Thyroid gland (tissue), 4 donors: ENCODE data around the gene CAPZB. TPM values are rescaled to one million over a fixed set of nuclear protein-coding genes. Genes with fewer than 3 reads are reported as not detected.

Source experiments
- DNase-seq, 2 donors: peaks; one replicate each; pipeline ENCODE4 v3.0.0-alpha.2; 2019
- H3K27ac ChIP-seq, 3 donors: fragments of 200-600 bp; sonication (generic); 1 replicate in 2 of 3; 2 replicates in 1 of 3; pipeline ENCODE4 v1.5.1; 2016 to 2019; ENCODE audit warnings: mild to moderate bottlenecking in 1 of 3, moderate library complexity in 1 of 3
- H3K27me3 ChIP-seq: fragments of 200-600 bp; sonication (generic); one replicate; pipeline ENCODE4 v1.5.1; 2019
- H3K36me3 ChIP-seq, 2 donors: fragments of 200-600 bp; sonication (generic); one replicate each; pipeline ENCODE4 v1.5.1; 2016 to 2019
- H3K4me1 ChIP-seq, 2 donors: fragments of 200-600 bp; sonication (generic); one replicate each; pipeline ENCODE4 v1.5.1; 2017 to 2019
- H3K4me3 ChIP-seq, 3 donors: fragments of 200-600 bp; sonication (generic); replicated peaks in 1 of 3; 1 replicate in 2 of 3; 2 replicates in 1 of 3; pipeline ENCODE4 v1.5.1; 2016; ENCODE audit warnings: mild to moderate bottlenecking in 1 of 3
- H3K9me3 ChIP-seq: fragments of 200-600 bp; sonication (generic); one replicate; pipeline ENCODE4 v1.5.1; 2017
- CTCF ChIP-seq, 6 experiments: fragments of 200-600 bp in 3 of 6; fragments of 450-650 bp in 3 of 6; sonication (generic) in 3 of 6; IDR thresholded peaks; one replicate each; pipeline ENCODE4 v1.5.1; 2016 to 2019; ENCODE audit warnings: antibody characterized with exemption in 6 of 6, mild to moderate bottlenecking in 2 of 6, inconsistent platforms in 1 of 6, moderate library complexity in 1 of 6
- POLR2A ChIP-seq, 2 donors: fragments of 450-650 bp; IDR thresholded peaks; one replicate each; pipeline ENCODE4 v1.6.1; 2017; ENCODE audit warnings: antibody characterized with exemption in 2 of 2, mild to moderate bottlenecking in 2 of 2, moderate library complexity in 1 of 2
- WGBS, 2 donors: methylation state at CpG; one replicate each; pipeline ENCODE4 v1.1.5; 2017; 5-methylcytosine and 5-hydroxymethylcytosine counted together
- intact Hi-C: fragments of 100-400 bp; cut with DNase I; formaldehyde crosslinking; loops from one replicate; pipeline ENCODE4 v1.15.1; 2023
- total RNA-seq, 4 donors: library from RNA; depleted of rRNA; stranded (reverse); fragments of >200 nt; gene quantifications; one replicate each; pipeline ENCODE4 v1.2.3, GENCODE V29; 2016

CAPZB gene
- total RNA-seq, 4 donors from 2014 or later: 75.4 to 116 (median 93.1) TPM

- WGBS, 2 donors: 1 to 5% methylated on average over 16 of the region's 29 CpGs
- Histone ChIP-seq H3K36me3 (no peaks in the 10 kb centered on the region), H3K27me3 (no peaks in the 10 kb centered on the region), H3K9me3 (no peaks in the 10 kb centered on the region), H3K4me1 (peaks cover 55 to 64% of the 10 kb centered on the region in 2 donors), H3K4me3 (peak overlapping the region; percentile 77 to 100 (median 98)), H3K27ac (peak overlapping the region; percentile 96 to 99 (median 98))
- TF ChIP-seq POLR2A (IDR thresholded peaks at IDR 0.05): no peak
- no peak for TF ChIP-seq CTCF (IDR thresholded peaks at IDR 0.05)
- intact Hi-C loops: loop anchor here (10.0 kb wide), 3 partner anchors 90 to 160 kb away; partner anchors contain the start of gene NBL1
- no peak for DNase-seq
Measured at GRCh38 chr1:19484798-19485361, 459 bp downstream of the CAPZB start.

GRCh38 chr1:19484338-19484797 lies 971 bp downstream of the CAPZB start:
- peaks cover 59 to 69% of the 10 kb centered on the region in 2 donors for H3K4me1 ChIP-seq
- peak overlapping the region; percentile 77 to 100 (median 98) for H3K4me3 ChIP-seq
- 7 to 11% methylated on average over 9 to 13 of the region's 32 CpGs for WGBS, 2 donors
- peak overlapping the region; percentile 96 to 99 (median 98) for H3K27ac ChIP-seq
- H3K9me3 ChIP-seq: no peaks in the 10 kb centered on the region
- TF ChIP-seq CTCF (IDR thresholded peaks at IDR 0.05) (no peak), POLR2A (IDR thresholded peaks at IDR 0.05) (no peak)
- no peaks in the 10 kb centered on the region for H3K36me3 ChIP-seq
- H3K27me3 ChIP-seq: no peaks in the 10 kb centered on the region
- intact Hi-C loops: loop anchor here (10.0 kb wide), 3 partner anchors 90 to 160 kb away; partner anchors contain the start of gene NBL1
- no peak for DNase-seq

- no peaks in the 10 kb centered on the region for H3K36me3 ChIP-seq
- peaks cover 59 to 75% of the 10 kb centered on the region in 2 donors for H3K4me1 ChIP-seq
- no peaks in the 10 kb centered on the region for H3K27me3 ChIP-seq
- DNase-seq: no peak
- H3K9me3 ChIP-seq: no peaks in the 10 kb centered on the region
- TF ChIP-seq CTCF (IDR thresholded peaks at IDR 0.05): no peak
- TF ChIP-seq POLR2A (IDR thresholded peaks at IDR 0.05): no peak
- intact Hi-C loops: loop anchor here (10.0 kb wide), 3 partner anchors 89 to 161 kb away; partner anchors contain the start of gene NBL1
- peak overlapping the region in 2 of 3 donors; percentile 98 to 99 for H3K27ac ChIP-seq
- 54 to 55% methylated on average over 3 of the region's 3 CpGs for WGBS, 2 donors
- H3K4me3 ChIP-seq: peak overlapping the region in 1 of 3 donors; percentile 100
Measured at GRCh38 chr1:19483691-19484090, 1.6 kb downstream of the CAPZB start.

GRCh38 chr1:19483261-19483660 lies 2.1 kb downstream of the CAPZB start:
- intact Hi-C loops: loop anchor here (10.0 kb wide), 3 partner anchors 88 to 162 kb away; partner anchors contain the start of gene NBL1
- no peak for DNase-seq

More at GRCh38 chr1:19483261-19483660, 2.1 kb downstream of the CAPZB start:
- Histone ChIP-seq H3K36me3 (no peaks in the 10 kb centered on the region), H3K9me3 (no peaks in the 10 kb centered on the region), H3K4me1 (peaks cover 61 to 79% of the 10 kb centered on the region in 2 donors), H3K27ac (no peak overlapping the region), H3K27me3 (no peaks in the 10 kb centered on the region), H3K4me3 (no peak overlapping the region)
- TF ChIP-seq CTCF (IDR thresholded peaks at IDR 0.05): no peak
- TF ChIP-seq POLR2A (IDR thresholded peaks at IDR 0.05): no peak
- 53 to 83% methylated on average over 3 of the region's 3 CpGs for WGBS, 2 donors
